Heart left ventricle (tissue), 13 donors: Measurements from ENCODE around the gene IL15RA.

Experiments used
- CTCF ChIP-seq, 12 donors: fragments of 200-600 bp; sonication (generic) in 4 of 12; IDR thresholded peaks; one replicate each; pipeline versions ENCODE4 v1.5.0 to v1.8.0; 2018 to 2022; ENCODE audit warnings: antibody characterized with exemption in 12 of 12, mild to moderate bottlenecking in 5 of 12
- POLR2A ChIP-seq, 2 donors: fragments of 450-650 bp; IDR thresholded peaks; one replicate each; pipeline ENCODE4 v1.6.1; 2017; ENCODE audit warnings: antibody characterized with exemption in 2 of 2, mild to moderate bottlenecking in 2 of 2, moderate library complexity in 2 of 2
- donor health status: ischemic (EF 13 %, LVEDD 7.1; RV severe dilation, severe dysfunction).
- donor health status: DM: no; HTN: yes; CAD: no.
- donor health status: DM: no; HTN: no; CAD: no.
- donor health status: ischemic (EF 25% LVEDD 6.9; RV normal size, moderate dysfunction).
- donor health status: ischemic (EF 25% LVEDD 5.7; RV mildly dilated, moderate dysfunction).
- donor health status: ischemic (EF 35%, LVEDD 5.7; RV mildly dilated, moderate dysfunction).
- donor health status: nonischemic (EF 11% LVEDD 7.7; RV severe dilation, severe dysfunction).
- donor health status: DM: yes; HTN: yes; CAD: no.
- donor health status: PGD.
- donor health status: ischemic (EF 29% LVEDD 5.4; RV normal size, mild dysfunction).
- donor health status: nonischemic (EF 23%, LVEDD 6.1; RV moderate dilation, normal function).

GRCh38 chr10:5918763-5919162 lies 58.6 kb downstream of the IL15RA start:
- no peak for TF ChIP-seq POLR2A (IDR thresholded peaks at IDR 0.05)
- TF ChIP-seq CTCF (IDR thresholded peaks at IDR 0.05), result no peak
